Gastrocnemius medialis (tissue), 4 donors: Measurements from ENCODE around the gene PDE4D. TPM values are rescaled to one million over a fixed set of nuclear protein-coding genes. Genes with fewer than 3 reads are reported as not detected.

Source experiments
- ATAC-seq, 2 donors: fragments of 150-250 bp; one replicate each; pipeline ENCODE4 v1.9.1; 2016
- DNase-seq, 2 donors: peaks; one replicate each; pipeline ENCODE4 v3.0.0-alpha.2; 2019
- H3K27ac ChIP-seq, 4 donors: fragments of 200-600 bp; sonication (generic); 1 replicate in 1 of 4; 2 replicates in 3 of 4; pipeline ENCODE4 v1.5.1; 2016 to 2018; ENCODE audit warnings: mild to moderate bottlenecking in 2 of 4, moderate library complexity in 1 of 4
- H3K27me3 ChIP-seq, 3 donors: fragments of 200-600 bp; sonication (generic) in 2 of 3; 1 replicate in 1 of 3; 2 replicates in 2 of 3; pipeline versions ENCODE4 v1.5.1 to v1.6.0; 2016 to 2019; ENCODE audit warnings: mild to moderate bottlenecking in 1 of 3, moderate library complexity in 1 of 3
- H3K36me3 ChIP-seq, 2 donors: fragments of 200-600 bp; sonication (generic) in 1 of 2; one replicate each; pipeline ENCODE4 v1.5.1; 2017 to 2018
- H3K4me1 ChIP-seq, 2 donors: fragments of 200-600 bp; sonication (generic) in 1 of 2; one replicate each; pipeline ENCODE4 v1.5.1; 2016 to 2017; ENCODE audit warnings: mild to moderate bottlenecking in 2 of 2
- H3K4me3 ChIP-seq, 4 donors: fragments of 200-600 bp; sonication (generic) in 3 of 4; 1 replicate in 1 of 4; 2 replicates in 3 of 4; pipeline ENCODE4 v1.5.1; 2016 to 2019; ENCODE audit warnings: mild to moderate bottlenecking in 2 of 4
- H3K9me3 ChIP-seq, 3 donors: fragments of 200-600 bp; sonication (generic) in 2 of 3; 1 replicate in 1 of 3; 2 replicates in 2 of 3; pipeline ENCODE4 v1.5.1; 2016 to 2019
- CTCF ChIP-seq, 5 experiments: fragments of 450-650 bp in 3 of 5; fragments of 200-600 bp in 2 of 5; sonication (generic) in 2 of 5; IDR thresholded peaks in 4 of 5; conservative IDR thresholded peaks in 1 of 5; 1 replicate in 4 of 5; 2 replicates in 1 of 5; pipeline ENCODE4 v1.5.1; 2016 to 2019; ENCODE audit warnings: antibody characterized with exemption in 5 of 5, mild to moderate bottlenecking in 3 of 5, moderate library complexity in 3 of 5
- POLR2A ChIP-seq, 2 donors: fragments of 450-650 bp; IDR thresholded peaks; one replicate each; pipeline ENCODE4 v1.6.1; 2017; ENCODE audit warnings: antibody characterized with exemption in 2 of 2, mild to moderate bottlenecking in 2 of 2, moderate library complexity in 2 of 2
- in situ Hi-C, 4 donors: fragments of 200-750 bp; cut with MboI; loops; one replicate each; pipeline versions ENCODE4 v1.15.0 to v1.8.0; 2017; ENCODE audit warnings: low sequenced_read_pairs in 4 of 4
- intact Hi-C: fragments of 100-400 bp; cut with DNase I; formaldehyde crosslinking; loops from one replicate; pipeline ENCODE4 v1.15.1; 2023; ENCODE audit warnings: low total_unique reads
- total RNA-seq, 4 donors: library from RNA; depleted of rRNA; stranded (reverse); fragments of >200 nt; gene quantifications; one replicate each; pipeline versions ENCODE4 v1.1.0 to v1.2.3, GENCODE V29; 2016

Gene PDE4D
- total RNA-seq, 4 donors from 2014 or later: 133 to 223 (median 185) TPM

DNA sequence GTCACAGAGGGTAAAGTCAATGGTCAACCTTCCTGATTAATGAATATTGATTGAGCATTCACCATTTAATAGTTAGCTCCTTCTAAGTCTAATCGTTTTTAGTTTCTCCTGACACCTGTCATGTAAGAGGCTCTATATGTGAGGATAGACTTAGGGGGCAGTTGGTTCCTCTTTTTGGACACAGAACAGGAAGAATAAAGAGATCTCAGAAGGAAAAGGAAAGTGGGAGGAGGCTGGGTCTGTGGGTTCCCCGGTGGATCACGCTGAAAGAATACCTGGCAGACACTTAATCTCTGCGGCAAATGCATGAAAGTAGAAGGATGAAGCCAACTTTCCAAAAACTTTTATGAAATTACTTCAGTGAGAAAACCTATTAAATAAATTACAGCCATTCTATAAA lies 98.4 kb downstream of the PDE4D start:
- H3K9me3 ChIP-seq: no peaks in the 10 kb centered on the region
- ATAC-seq: no peak
- no peak for TF ChIP-seq POLR2A (IDR thresholded peaks at IDR 0.05)
- no peak for TF ChIP-seq CTCF (IDR thresholded peaks at IDR 0.05 in 4 of 5, conservative IDR thresholded peaks at IDR 0.05 in 1 of 5)
- H3K36me3 ChIP-seq: no peaks in the 10 kb centered on the region
- no peak for DNase-seq
- no peaks in the 10 kb centered on the region for H3K27me3 ChIP-seq
- no peak overlapping the region for H3K4me3 ChIP-seq
- H3K4me1 ChIP-seq: peaks cover 7 to 11% of the 10 kb centered on the region in 2 donors
- H3K27ac ChIP-seq: no peak overlapping the region
- in situ Hi-C loops (loop anchor here (5.0 to 25.0 kb wide), 5 partner anchors 110 to 908 kb away; no protein-coding TSS in a partner anchor), intact Hi-C loops (loop anchor here (10.0 kb wide), 2 partner anchors 120 to 610 kb away; no protein-coding TSS in a partner anchor)

DNA sequence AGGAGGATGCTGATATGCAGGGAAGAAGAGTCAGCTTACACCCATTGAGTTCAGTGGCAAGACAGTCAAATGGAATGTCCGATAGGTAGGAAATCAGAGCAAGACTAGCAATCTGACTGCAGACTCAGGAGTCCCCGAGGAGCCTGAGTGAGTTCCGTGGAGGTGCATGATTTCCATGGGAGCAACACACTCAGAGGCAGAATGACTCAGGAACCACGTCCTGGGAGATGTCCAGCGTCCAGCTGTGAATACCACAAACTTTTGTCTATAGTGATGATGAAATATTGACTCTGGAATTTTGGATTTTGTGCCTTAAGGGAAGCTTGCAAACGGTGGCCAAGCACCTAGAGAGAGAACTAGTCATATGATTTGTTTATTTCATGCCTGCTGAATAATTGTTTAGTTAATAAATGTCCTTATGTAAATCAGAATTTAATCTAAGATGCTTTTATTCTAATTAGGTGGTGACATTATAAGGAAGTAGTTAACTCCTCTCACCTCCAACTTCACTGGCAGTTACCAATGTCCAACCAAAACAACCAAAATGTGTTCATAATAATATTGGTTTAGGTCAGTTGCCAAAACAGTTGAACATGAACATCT lies 100.4 kb downstream of the PDE4D start:
- Histone ChIP-seq H3K4me1 (no peaks in the 10 kb centered on the region), H3K4me3 (no peak overlapping the region), H3K27ac (no peak overlapping the region), H3K9me3 (no peaks in the 10 kb centered on the region), H3K27me3 (no peaks in the 10 kb centered on the region), H3K36me3 (no peaks in the 10 kb centered on the region)
- ATAC-seq (peak; percentile 48 to 51), DNase-seq (peak; percentile 11 to 43)
- in situ Hi-C loops: loop anchor here in 3 of 4 donors (10.0 to 25.0 kb wide), 3 partner anchors 108 to 906 kb away; no protein-coding TSS in a partner anchor
- intact Hi-C loops: loop anchor here (10.0 kb wide), 2 partner anchors 118 to 608 kb away; no protein-coding TSS in a partner anchor
- TF ChIP-seq CTCF (IDR thresholded peaks at IDR 0.05 in 4 of 5, conservative IDR thresholded peaks at IDR 0.05 in 1 of 5): no peak
- no peak for TF ChIP-seq POLR2A (IDR thresholded peaks at IDR 0.05)

- Histone ChIP-seq H3K4me3 (no peak overlapping the region), H3K36me3 (no peaks in the 10 kb centered on the region), H3K4me1 (no peaks in the 10 kb centered on the region), H3K27me3 (no peaks in the 10 kb centered on the region), H3K27ac (no peak overlapping the region), H3K9me3 (no peaks in the 10 kb centered on the region)
- DNase-seq (no peak), ATAC-seq (no peak)
- in situ Hi-C loops: loop anchor here in 3 of 4 donors (10.0 to 25.0 kb wide), 3 partner anchors 107 to 904 kb away; no protein-coding TSS in a partner anchor
- TF ChIP-seq CTCF (IDR thresholded peaks at IDR 0.05 in 4 of 5, conservative IDR thresholded peaks at IDR 0.05 in 1 of 5) (no peak), POLR2A (IDR thresholded peaks at IDR 0.05) (no peak)
- intact Hi-C loops: loop anchor here (10.0 kb wide), 2 partner anchors 117 to 607 kb away; no protein-coding TSS in a partner anchor
These were observed 101.9 kb downstream of the PDE4D start for GRCh38 chr5:59791617-59792016.

DNA sequence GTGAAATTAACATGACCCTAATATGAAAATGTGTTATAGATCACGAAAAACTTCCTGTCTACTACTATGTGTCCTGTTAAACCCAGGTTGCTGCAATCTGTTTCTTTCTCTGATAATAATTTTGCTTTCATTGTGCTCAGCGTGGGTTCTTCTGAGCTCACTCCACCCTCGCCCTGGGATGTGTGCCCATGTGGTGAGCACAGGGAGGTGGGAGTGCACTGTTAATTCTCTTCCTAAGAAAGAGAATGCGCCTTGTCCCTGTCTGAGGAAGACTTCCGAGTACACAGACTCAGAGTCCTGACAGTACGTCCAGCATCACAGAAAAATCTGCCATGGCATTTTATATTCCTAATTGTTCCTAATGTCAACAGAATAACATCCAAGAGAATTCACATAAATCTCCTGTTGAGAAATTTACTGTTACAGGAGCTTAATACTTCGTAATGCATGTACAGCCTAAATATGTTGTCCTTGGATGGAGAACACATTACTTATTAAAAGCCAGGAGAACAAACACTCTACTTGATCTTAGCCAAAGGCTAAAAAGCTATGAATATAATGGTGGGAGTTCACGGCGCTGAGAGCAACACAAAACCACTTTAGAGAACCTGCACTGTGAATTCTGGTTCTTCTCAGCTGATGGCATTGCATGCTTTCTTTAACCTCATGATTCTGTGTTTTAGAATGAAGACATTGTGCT lies 102.6 kb downstream of the PDE4D start:
- in situ Hi-C loops: loop anchor here in 3 of 4 donors (10.0 to 25.0 kb wide), 3 partner anchors 106 to 904 kb away; no protein-coding TSS in a partner anchor
- Histone ChIP-seq H3K4me1 (no peaks in the 10 kb centered on the region), H3K4me3 (peak overlapping the region in 2 of 4 donors; percentile 4), H3K27ac (peak overlapping the region in 3 of 4 donors; percentile 12 to 25 (median 21)), H3K36me3 (no peaks in the 10 kb centered on the region), H3K27me3 (no peaks in the 10 kb centered on the region), H3K9me3 (no peaks in the 10 kb centered on the region)
- no peak for DNase-seq
- ATAC-seq: no peak
- no peak for TF ChIP-seq CTCF (IDR thresholded peaks at IDR 0.05 in 4 of 5, conservative IDR thresholded peaks at IDR 0.05 in 1 of 5)
- no peak for TF ChIP-seq POLR2A (IDR thresholded peaks at IDR 0.05)
- intact Hi-C loops: loop anchor here (10.0 kb wide), 2 partner anchors 116 to 606 kb away; no protein-coding TSS in a partner anchor
